ENCODE measurements around the gene LAMP1.

LAMP1 gene

DNA sequence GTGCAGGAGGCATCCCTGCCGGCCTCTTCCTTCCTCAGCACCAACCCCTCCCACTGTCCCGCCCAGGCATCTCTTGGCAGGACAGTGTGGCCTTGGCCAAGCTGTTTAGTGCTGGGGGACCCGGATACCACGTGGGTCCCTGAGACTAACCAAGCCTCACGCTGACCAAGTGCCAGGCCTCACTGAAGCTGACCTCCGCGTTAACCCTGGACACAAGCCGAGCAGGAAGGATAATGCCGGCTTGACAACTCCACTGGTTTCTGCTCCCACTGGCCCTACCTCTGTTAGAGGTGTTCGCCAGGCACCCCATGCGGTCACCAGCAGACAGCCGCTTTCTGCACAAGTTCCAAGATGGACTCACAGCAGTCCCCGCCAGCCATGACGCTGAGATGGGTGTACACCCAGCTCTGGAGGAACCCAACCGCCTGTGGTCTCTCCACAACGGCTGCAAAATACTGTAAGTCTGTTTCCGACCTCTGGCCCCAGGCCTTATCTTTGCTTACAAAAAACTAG, 54.5 kb downstream of the LAMP1 start:
- TF ChIP-seq, protein P1, sequence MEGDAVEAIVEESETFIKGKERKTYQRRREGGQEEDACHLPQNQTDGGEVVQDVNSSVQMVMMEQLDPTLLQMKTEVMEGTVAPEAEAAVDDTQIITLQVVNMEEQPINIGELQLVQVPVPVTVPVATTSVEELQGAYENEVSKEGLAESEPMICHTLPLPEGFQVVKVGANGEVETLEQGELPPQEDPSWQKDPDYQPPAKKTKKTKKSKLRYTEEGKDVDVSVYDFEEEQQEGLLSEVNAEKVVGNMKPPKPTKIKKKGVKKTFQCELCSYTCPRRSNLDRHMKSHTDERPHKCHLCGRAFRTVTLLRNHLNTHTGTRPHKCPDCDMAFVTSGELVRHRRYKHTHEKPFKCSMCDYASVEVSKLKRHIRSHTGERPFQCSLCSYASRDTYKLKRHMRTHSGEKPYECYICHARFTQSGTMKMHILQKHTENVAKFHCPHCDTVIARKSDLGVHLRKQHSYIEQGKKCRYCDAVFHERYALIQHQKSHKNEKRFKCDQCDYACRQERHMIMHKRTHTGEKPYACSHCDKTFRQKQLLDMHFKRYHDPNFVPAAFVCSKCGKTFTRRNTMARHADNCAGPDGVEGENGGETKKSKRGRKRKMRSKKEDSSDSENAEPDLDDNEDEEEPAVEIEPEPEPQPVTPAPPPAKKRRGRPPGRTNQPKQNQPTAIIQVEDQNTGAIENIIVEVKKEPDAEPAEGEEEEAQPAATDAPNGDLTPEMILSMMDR (IDR thresholded peaks at IDR 0.05; ENCODE audit: extremely low read depth, missing control alignments) = no peak

DNA sequence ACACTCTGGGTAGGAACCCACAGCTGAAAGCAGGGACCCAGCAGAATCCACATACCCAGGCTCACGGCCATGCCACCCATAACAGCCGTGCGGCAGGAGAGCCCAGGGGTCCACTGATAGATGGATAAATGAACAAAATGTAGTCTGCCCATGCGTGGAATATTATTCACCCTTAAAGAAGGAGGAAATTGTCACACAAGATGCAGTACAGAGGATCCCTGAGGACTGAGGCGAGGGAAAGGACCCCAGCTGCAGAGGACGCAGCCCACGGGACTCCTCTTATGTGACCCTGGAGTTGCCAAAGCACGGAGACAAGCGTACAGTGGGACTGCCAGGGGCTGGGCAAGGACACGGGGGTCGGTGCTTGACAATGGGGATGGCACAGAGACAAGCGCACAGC, 56.2 kb downstream of the LAMP1 start:
- TF ChIP-seq, protein P1 (IDR thresholded peaks at IDR 0.05; ENCODE audit: extremely low read depth, missing control alignments) = no peak
- no peak for DNase-seq (ENCODE audit: low spot score)

More for the DNA sequence above, 54.5 kb downstream of the LAMP1 start:
- DNase-seq (ENCODE audit: low spot score) = no peak

DNA sequence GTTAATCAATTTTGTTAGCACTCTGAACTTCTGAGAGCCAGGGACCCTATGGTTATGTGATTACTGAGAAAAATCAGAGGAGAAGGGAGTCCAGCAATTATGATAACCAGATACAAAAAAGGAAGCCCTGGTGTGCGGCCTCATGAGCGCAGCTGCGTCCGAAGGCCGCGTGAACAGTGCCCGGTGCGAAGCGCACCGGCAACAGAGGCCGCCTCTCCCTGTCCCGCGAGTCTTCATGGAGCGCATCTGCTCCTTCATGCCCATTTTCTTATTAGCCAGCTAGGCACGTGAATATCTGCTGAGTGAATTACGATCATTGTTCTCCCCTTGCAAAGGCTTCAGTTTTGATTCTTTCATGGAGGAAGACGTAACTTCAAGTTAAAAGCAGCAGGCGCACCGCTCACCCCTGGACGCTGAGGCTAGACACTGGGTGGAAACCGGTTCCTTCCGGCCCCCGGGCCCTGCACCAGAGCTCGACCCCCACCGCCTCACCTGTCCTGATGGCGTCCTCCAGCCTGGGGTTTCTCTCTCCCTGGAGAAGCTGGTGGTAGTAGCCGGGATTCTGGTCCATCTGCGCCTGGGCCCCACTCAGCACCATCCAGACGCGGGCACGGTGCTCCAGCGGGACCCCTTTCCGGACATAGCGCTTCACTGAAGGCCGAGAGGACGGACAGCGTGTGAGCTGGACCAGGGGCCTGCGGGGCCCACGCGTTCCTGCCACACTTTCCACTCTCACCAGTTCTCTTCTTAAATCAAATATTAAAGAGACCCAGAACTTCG, 58.0 kb downstream of the LAMP1 start:
- no peak for DNase-seq (ENCODE audit: low spot score)
- TF ChIP-seq, protein P1 (IDR thresholded peaks at IDR 0.05; ENCODE audit: extremely low read depth, missing control alignments) = no peak

DNA sequence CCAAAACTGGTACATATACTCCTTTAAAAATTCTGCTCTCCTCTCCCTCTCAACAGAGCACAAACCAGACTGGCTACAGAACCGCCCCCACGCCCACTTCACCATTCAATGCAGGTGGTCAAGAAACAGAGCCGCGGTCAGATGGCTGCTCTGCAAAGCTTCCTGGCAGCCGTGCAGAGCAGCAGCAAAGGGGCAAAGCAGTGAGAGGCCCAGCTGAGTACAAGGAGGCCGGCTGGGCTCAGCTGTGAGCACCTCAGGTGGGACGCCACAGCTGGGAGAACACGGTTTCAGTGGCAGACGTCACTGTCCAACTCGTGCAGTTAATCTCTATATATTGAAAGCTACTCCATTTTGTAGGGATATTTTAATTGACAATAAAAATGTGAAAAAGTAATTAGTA, 58.6 kb downstream of the LAMP1 start:
- TF ChIP-seq, protein P1 (IDR thresholded peaks at IDR 0.05; ENCODE audit: extremely low read depth, missing control alignments) = no peak
- no peak for DNase-seq (ENCODE audit: low spot score)

DNA sequence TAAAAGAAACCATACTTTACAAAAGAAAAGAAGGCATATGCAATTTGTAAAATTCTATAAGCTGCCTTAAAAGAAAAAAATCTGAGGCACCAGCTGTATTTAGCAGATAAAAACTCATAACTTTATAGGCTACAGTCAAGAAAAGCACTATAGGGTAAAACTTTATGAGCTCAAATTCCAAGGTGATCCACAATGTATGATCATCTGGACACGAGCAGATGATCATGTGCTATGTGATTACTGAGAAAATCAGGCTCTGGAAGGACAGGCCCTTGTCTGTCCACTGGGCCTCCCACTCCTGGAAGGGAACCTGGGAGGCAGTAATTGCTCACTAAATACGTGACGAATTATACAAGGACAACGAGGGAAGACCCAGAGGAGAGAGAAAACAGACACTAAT, 59.6 kb downstream of the LAMP1 start:
- TF ChIP-seq, protein P1 (IDR thresholded peaks at IDR 0.05; ENCODE audit: extremely low read depth, missing control alignments) = no peak
- no peak for DNase-seq (ENCODE audit: low spot score)

DNA sequence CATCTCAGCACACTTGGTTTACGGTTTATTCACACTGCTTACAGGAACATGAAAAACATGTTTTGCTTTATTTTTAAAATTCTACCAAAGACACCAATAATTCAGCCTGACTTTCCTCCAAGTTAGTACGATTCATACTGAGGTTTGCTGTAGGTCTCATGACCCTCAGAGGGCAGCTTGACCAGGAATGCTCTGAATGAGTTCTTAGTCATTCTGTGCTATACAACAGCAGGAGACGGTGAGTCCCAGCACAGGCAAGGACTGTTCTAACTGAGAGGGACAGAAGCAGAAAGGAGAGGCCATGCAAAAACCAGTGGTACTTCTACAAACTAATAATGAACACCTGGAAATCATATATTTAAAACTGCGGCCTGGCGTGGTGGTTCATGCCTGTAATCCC, 60.5 kb downstream of the LAMP1 start:
- TF ChIP-seq, protein P1 (IDR thresholded peaks at IDR 0.05; ENCODE audit: extremely low read depth, missing control alignments) = no peak
- DNase-seq (ENCODE audit: low spot score) = no peak

DNA sequence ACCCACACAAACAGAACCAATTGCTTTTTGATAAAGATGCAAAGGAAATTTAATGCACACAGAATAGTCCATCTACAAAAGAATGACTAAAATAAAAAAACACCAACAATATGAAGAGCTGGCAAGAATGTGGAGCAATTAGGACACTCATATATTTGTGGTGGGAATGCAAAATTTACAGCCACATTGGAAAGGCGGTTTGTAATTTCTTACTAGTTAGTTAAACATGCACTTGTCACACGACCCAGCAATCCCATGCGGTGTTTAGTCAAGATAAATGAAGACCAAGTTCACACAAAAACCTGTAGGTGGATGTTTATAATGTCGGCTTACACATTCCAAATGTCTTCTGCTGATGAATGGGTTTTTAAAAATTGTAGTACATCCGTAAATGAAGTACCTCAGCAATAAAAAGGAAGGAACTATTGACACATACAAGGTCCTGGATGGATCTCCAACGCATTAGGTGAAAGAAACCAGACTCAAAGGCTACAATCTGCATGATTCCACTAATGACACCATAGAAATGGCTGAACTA, 61.7 kb downstream of the LAMP1 start:
- TF ChIP-seq, protein P1 (IDR thresholded peaks at IDR 0.05; ENCODE audit: extremely low read depth, missing control alignments) = no peak

More for the DNA sequence above, 61.7 kb downstream of the LAMP1 start:
- no peak for DNase-seq (ENCODE audit: low spot score)
